Heart left ventricle (tissue), 11 donors: ENCODE results near the gene REEP3. TPM values are rescaled to one million over a fixed set of nuclear protein-coding genes. Genes with fewer than 3 reads are reported as not detected.

Source experiments
- polyA plus RNA-seq, 2 donors: library from polyadenylated mRNA; stranded (reverse); fragments of 200-250 nt; gene quantifications; one replicate each; pipeline ENCODE4 v1.2.3, GENCODE V29; 2013
- total RNA-seq, 9 donors: library from RNA; depleted of rRNA in 2 of 9; stranded (reverse); fragments of >200 nt in 2 of 9; fragmentation: NEBNext Ultra II Directional in 3 of 9; extraction: Animal tissue kit (Norgen Biotek cat#: 25700) in 3 of 9; gene quantifications; one replicate each; pipeline versions ENCODE4 v1.1.0 to v1.2.4, GENCODE V29; 2016 to 2023
- donor health status: ischemic (EF 13 %, LVEDD 7.1; RV severe dilation, severe dysfunction).
- donor health status: healthy with polysubstance abuse.
- donor health status: DM: no; HTN: yes; CAD: no.
- donor health status: DM: no; HTN: no; CAD: no.
- donor health status: ischemic (EF 25% LVEDD 5.7; RV mildly dilated, moderate dysfunction).
- donor health status: healthy.
- donor health status: DM: yes; HTN: yes; CAD: no.
- donor health status: PGD.
- donor health status: nonischemic (EF 23%, LVEDD 6.1; RV moderate dilation, normal function).

Gene REEP3
- total and polyA plus RNA-seq, 11 donors, result 9.1 to 48.2 (median 21.9) TPM

Other genes starting within 250 kb of the REEP3 start
- 10 to 100 TPM; 27.0 to 54.6 (median 42.7) TPM for gene JMJD1C, start 55.4 kb upstream of the REEP3 start, total RNA-seq
- gene JMJD1C, start 55.4 kb upstream of the REEP3 start, polyA plus RNA-seq, result 10 to 100 TPM; 20.3 to 34.1 TPM